Right atrium auricular region (tissue), 2 donors: Measurements from ENCODE around the gene SPAG6. TPM values are rescaled to one million over a fixed set of nuclear protein-coding genes. Genes with fewer than 3 reads are reported as not detected.

Source experiments
- DNase-seq: peaks from one replicate; pipeline ENCODE4 v3.0.0-alpha.2; 2019; ENCODE audit warnings: low spot score
- H3K27ac ChIP-seq, 2 donors: fragments of 200-600 bp; sonication (generic); 1 replicate in 1 of 2; 2 replicates in 1 of 2; pipeline ENCODE4 v1.5.1; 2016 to 2019
- H3K27me3 ChIP-seq, 2 donors: fragments of 200-600 bp; sonication (generic); one replicate each; pipeline versions ENCODE4 v1.5.1 to v1.6.0; 2017 to 2019
- H3K36me3 ChIP-seq: fragments of 200-600 bp; sonication (generic); one replicate; pipeline ENCODE4 v1.5.1; 2016
- H3K4me1 ChIP-seq, 2 donors: fragments of 200-600 bp; sonication (generic); one replicate each; pipeline versions ENCODE4 v1.5.1 to v1.6.0; 2017 to 2019
- H3K4me3 ChIP-seq, 2 donors: fragments of 200-600 bp; sonication (generic); 1 replicate in 1 of 2; 2 replicates in 1 of 2; pipeline ENCODE4 v1.5.1; 2017 to 2019; ENCODE audit warnings: mild to moderate bottlenecking in 1 of 2, moderate library complexity in 1 of 2
- H3K9me3 ChIP-seq, 2 donors: fragments of 200-600 bp; sonication (generic); one replicate each; pipeline ENCODE4 v1.5.1; 2019
- total RNA-seq, 2 donors: library from RNA; depleted of rRNA; stranded (reverse); fragments of >200 nt; gene quantifications; one replicate each; pipeline ENCODE4 v1.1.0, GENCODE V29; 2016
- TF ChIP-seq, protein P1 (sequence below), 2 donors: fragments of 200-600 bp; sonication (generic); IDR thresholded peaks; one replicate each; pipeline ENCODE4 v1.5.1; 2019; ENCODE audit warnings: antibody characterized with exemption in 2 of 2

SPAG6 gene
- total RNA-seq, 2 donors from 2014 or later: not detected

GRCh38 chr10:22372298-22372697 lies 27.0 kb downstream of the SPAG6 start:
- H3K27me3 ChIP-seq: no peaks in the 10 kb centered on the region
- DNase-seq: no peak
- no peak overlapping the region for H3K27ac ChIP-seq
- TF ChIP-seq, protein P1, sequence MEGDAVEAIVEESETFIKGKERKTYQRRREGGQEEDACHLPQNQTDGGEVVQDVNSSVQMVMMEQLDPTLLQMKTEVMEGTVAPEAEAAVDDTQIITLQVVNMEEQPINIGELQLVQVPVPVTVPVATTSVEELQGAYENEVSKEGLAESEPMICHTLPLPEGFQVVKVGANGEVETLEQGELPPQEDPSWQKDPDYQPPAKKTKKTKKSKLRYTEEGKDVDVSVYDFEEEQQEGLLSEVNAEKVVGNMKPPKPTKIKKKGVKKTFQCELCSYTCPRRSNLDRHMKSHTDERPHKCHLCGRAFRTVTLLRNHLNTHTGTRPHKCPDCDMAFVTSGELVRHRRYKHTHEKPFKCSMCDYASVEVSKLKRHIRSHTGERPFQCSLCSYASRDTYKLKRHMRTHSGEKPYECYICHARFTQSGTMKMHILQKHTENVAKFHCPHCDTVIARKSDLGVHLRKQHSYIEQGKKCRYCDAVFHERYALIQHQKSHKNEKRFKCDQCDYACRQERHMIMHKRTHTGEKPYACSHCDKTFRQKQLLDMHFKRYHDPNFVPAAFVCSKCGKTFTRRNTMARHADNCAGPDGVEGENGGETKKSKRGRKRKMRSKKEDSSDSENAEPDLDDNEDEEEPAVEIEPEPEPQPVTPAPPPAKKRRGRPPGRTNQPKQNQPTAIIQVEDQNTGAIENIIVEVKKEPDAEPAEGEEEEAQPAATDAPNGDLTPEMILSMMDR (IDR thresholded peaks at IDR 0.05): no peak
- no peaks in the 10 kb centered on the region for H3K36me3 ChIP-seq
- H3K9me3 ChIP-seq: no peaks in the 10 kb centered on the region
- no peaks in the 10 kb centered on the region for H3K4me1 ChIP-seq
- H3K4me3 ChIP-seq: no peak overlapping the region

GRCh38 chr10:22372917-22373316 lies 27.6 kb downstream of the SPAG6 start:
- no peaks in the 10 kb centered on the region for H3K4me1 ChIP-seq
- no peak overlapping the region for H3K27ac ChIP-seq
- TF ChIP-seq, protein P1 (IDR thresholded peaks at IDR 0.05): no peak
- H3K27me3 ChIP-seq: no peaks in the 10 kb centered on the region
- DNase-seq: no peak
- H3K36me3 ChIP-seq: no peaks in the 10 kb centered on the region
- H3K4me3 ChIP-seq: no peak overlapping the region
- H3K9me3 ChIP-seq: no peaks in the 10 kb centered on the region

- H3K27ac ChIP-seq: no peak overlapping the region
- H3K27me3 ChIP-seq: no peaks in the 10 kb centered on the region
- no peaks in the 10 kb centered on the region for H3K36me3 ChIP-seq
- H3K4me3 ChIP-seq: no peak overlapping the region
- no peaks in the 10 kb centered on the region for H3K9me3 ChIP-seq
- TF ChIP-seq, protein P1 (IDR thresholded peaks at IDR 0.05): no peak
- no peaks in the 10 kb centered on the region for H3K4me1 ChIP-seq
- no peak for DNase-seq
Observed at GRCh38 chr10:22374489-22375126, 29.3 kb downstream of the SPAG6 start.

DNA sequence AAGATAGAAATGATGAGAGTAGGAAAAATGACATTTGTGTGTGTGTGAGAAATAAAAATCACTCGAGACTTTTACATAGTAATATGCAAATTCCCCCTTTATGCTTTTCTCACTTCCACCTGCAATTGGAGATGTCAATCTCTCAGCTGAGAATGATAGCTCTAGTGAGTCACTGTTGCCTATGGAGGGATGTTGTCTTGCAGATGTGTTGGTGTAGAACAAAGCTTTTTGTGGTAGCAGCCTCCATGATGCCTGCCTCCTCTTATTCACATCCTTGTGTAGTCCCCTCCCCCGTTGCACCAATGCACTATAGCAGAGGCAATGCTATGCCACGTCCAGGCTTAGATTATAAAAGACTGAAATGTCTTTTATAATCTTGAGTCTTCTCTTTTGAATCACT lies 33.8 kb downstream of the SPAG6 start:
- no peaks in the 10 kb centered on the region for H3K9me3 ChIP-seq
- H3K27me3 ChIP-seq: no peaks in the 10 kb centered on the region
- no peaks in the 10 kb centered on the region for H3K36me3 ChIP-seq
- no peaks in the 10 kb centered on the region for H3K4me1 ChIP-seq
- TF ChIP-seq, protein P1 (IDR thresholded peaks at IDR 0.05): no peak
- no peak overlapping the region for H3K4me3 ChIP-seq
- DNase-seq: no peak
- no peak overlapping the region for H3K27ac ChIP-seq

- H3K36me3 ChIP-seq: no peaks in the 10 kb centered on the region
- H3K27ac ChIP-seq: no peak overlapping the region
- H3K9me3 ChIP-seq: no peaks in the 10 kb centered on the region
- TF ChIP-seq, protein P1 (IDR thresholded peaks at IDR 0.05): no peak
- no peaks in the 10 kb centered on the region for H3K27me3 ChIP-seq
- no peaks in the 10 kb centered on the region for H3K4me1 ChIP-seq
- H3K4me3 ChIP-seq: no peak overlapping the region
- DNase-seq: no peak
Observed at GRCh38 chr10:22381262-22381661, 36.0 kb downstream of the SPAG6 start.

- Histone ChIP-seq H3K36me3 (no peaks in the 10 kb centered on the region), H3K27me3 (no peaks in the 10 kb centered on the region), H3K4me3 (no peak overlapping the region), H3K9me3 (no peaks in the 10 kb centered on the region), H3K4me1 (no peaks in the 10 kb centered on the region), H3K27ac (no peak overlapping the region)
- TF ChIP-seq, protein P1 (IDR thresholded peaks at IDR 0.05): no peak
- DNase-seq: no peak
Observed at GRCh38 chr10:22386503-22386902, 41.2 kb downstream of the SPAG6 start.
